Colonic mucosa (tissue), 4 donors: ENCODE measurements around the gene CCT7. TPM values are rescaled to one million over a fixed set of nuclear protein-coding genes. Genes with fewer than 3 reads are reported as not detected.

Experiments
- DNase-seq: peaks from one replicate; pipeline ENCODE4 v3.0.0-alpha.2; 2020
- H3K27ac ChIP-seq: fragments of 200-600 bp; one replicate; pipeline ENCODE4 v1.8.0; 2021
- H3K27me3 ChIP-seq: fragments of 200-600 bp; one replicate; pipeline ENCODE4 v1.8.0; 2021
- H3K36me3 ChIP-seq: fragments of 200-600 bp; one replicate; pipeline ENCODE4 v1.8.0; 2021
- H3K4me1 ChIP-seq: fragments of 200-600 bp; one replicate; pipeline ENCODE4 v1.8.0; 2021; ENCODE audit warnings: mild to moderate bottlenecking
- H3K4me3 ChIP-seq: fragments of 200-600 bp; one replicate; pipeline ENCODE4 v1.8.0; 2021
- H3K9ac ChIP-seq, 2 donors: one replicate each; pipeline ENCODE4 v1.7.0; 2013; ENCODE audit warnings: control low read depth in 2 of 2, low read depth in 2 of 2, low read length in 2 of 2
- H3K9me3 ChIP-seq: fragments of 200-600 bp; one replicate; pipeline ENCODE4 v1.8.0; 2021
- intact Hi-C: fragments of 100-400 bp; cut with DNase I; formaldehyde crosslinking; loops from one replicate; pipeline ENCODE4 v1.14.1; 2022
- total RNA-seq, 2 donors: library from RNA; stranded (reverse); fragmentation: NEBNext Ultra II Directional in 1 of 2; extraction: Animal tissue kit (Norgen Biotek cat#: 25700) in 1 of 2; gene quantifications; one replicate each; pipeline ENCODE4 v1.2.1, GENCODE V29; 2021
- TF ChIP-seq, protein P1 (sequence below): fragments of 200-600 bp; IDR thresholded peaks from one replicate; pipeline ENCODE4 v1.8.0; 2022; ENCODE audit warnings: antibody characterized with exemption, mild to moderate bottlenecking
- donor health status: healthy.
- donor health status: DM: no; HTN: no; CAD: no.
- donor health status: DM: no; HTN: no; CAD: no.

The CCT7 gene
- total RNA-seq, 2 donors from 2014 or later: 147 to 353 TPM

DNA sequence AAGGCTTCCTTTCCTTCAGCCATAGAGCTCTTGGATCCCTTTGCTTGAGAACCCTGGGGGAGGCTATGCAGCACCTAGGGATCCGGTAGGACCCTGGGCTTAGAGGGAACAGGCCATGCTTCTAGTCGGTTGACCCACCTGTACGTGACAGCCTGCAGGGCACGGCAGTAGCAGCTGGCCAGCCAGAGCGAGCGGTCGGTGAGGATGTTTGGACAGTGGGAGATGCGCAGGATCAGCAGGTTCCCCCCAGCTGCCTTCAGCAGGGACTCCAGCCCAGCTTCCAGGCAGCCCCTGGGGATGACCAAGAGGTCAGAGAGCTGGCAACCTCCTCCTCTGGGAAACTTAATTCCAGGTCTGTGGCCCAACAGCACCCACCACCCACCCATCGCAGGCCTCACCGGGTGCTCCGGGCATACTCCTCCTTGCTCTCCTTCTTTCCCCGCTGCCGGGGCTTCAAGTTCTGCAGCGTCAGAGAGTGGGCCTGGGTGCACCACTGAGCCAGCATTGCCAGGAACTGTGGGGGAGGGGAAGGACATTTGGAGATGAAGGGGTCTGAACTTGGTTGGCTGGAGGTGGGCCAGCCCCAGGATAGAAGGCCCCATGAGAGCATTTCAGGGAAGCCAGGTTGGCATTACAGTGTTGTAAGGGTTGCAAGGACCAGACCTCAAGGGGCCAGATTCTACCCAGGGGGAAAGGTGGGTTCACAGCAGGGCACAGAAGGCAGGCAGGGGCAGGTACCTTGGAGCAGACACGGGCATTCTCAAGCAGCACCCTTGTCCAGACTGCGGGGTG lies 29.6 kb downstream of the CCT7 start:
- H3K9me3 ChIP-seq: no peaks in the 10 kb centered on the region
- no peaks in the 10 kb centered on the region for H3K27me3 ChIP-seq
- no peaks in the 10 kb centered on the region for H3K36me3 ChIP-seq
- H3K4me3 ChIP-seq: no peak overlapping the region
- H3K9ac ChIP-seq: no peak overlapping the region
- DNase-seq: no peak
- H3K27ac ChIP-seq: no peak overlapping the region
- TF ChIP-seq, protein P1, sequence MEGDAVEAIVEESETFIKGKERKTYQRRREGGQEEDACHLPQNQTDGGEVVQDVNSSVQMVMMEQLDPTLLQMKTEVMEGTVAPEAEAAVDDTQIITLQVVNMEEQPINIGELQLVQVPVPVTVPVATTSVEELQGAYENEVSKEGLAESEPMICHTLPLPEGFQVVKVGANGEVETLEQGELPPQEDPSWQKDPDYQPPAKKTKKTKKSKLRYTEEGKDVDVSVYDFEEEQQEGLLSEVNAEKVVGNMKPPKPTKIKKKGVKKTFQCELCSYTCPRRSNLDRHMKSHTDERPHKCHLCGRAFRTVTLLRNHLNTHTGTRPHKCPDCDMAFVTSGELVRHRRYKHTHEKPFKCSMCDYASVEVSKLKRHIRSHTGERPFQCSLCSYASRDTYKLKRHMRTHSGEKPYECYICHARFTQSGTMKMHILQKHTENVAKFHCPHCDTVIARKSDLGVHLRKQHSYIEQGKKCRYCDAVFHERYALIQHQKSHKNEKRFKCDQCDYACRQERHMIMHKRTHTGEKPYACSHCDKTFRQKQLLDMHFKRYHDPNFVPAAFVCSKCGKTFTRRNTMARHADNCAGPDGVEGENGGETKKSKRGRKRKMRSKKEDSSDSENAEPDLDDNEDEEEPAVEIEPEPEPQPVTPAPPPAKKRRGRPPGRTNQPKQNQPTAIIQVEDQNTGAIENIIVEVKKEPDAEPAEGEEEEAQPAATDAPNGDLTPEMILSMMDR: no peak
- H3K4me1 ChIP-seq: peaks cover under 1% of the 10 kb centered on the region
- intact Hi-C loops: no loop called here

DNA sequence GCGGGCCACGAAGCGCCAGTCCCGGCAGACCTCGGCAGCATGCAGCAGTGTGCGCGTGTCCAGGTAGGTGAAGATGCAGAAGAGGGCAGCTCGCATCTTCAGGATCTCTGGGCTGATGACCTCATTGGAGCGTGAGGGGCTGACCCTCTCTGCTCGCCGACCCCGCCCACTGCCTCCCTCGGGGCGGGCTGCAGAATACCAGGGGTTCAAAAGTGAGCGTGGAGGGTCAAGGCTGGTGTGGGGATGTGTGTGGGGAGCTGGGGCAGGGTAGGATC lies 30.2 kb downstream of the CCT7 start:
- H3K9ac ChIP-seq: no peak overlapping the region
- H3K27me3 ChIP-seq: no peaks in the 10 kb centered on the region
- no peaks in the 10 kb centered on the region for H3K9me3 ChIP-seq
- TF ChIP-seq, protein P1: no peak
- intact Hi-C loops: no loop called here
- no peak for DNase-seq
- no peak overlapping the region for H3K4me3 ChIP-seq
- peaks cover 4% of the 10 kb centered on the region for H3K4me1 ChIP-seq
- H3K27ac ChIP-seq: no peak overlapping the region
- H3K36me3 ChIP-seq: no peaks in the 10 kb centered on the region

DNA sequence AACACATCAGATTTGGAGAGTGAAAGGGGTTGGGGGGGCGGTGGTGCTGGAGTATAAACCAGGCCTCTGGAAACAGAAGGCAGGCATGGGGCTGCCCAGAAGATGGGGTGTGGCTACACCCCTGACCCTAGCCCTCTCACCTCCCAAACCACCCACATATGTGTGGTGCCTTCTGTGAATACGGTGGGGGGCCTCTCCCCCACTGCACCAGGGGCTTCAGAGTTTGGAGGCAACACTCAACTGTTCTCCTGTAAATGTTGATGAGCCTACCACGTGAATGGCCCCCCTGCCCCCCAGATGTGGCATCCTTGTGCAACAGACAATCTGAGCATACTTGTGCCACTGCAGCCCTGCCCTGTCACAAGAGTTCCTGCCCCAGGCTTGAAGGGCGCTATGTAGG lies 30.7 kb downstream of the CCT7 start:
- no peak overlapping the region for H3K27ac ChIP-seq
- DNase-seq: no peak
- no peak overlapping the region for H3K4me3 ChIP-seq
- no peaks in the 10 kb centered on the region for H3K9me3 ChIP-seq
- peaks cover 4% of the 10 kb centered on the region for H3K4me1 ChIP-seq
- H3K36me3 ChIP-seq: no peaks in the 10 kb centered on the region
- H3K27me3 ChIP-seq: no peaks in the 10 kb centered on the region
- TF ChIP-seq, protein P1: no peak
- no peak overlapping the region for H3K9ac ChIP-seq
- intact Hi-C loops: no loop called here

DNA sequence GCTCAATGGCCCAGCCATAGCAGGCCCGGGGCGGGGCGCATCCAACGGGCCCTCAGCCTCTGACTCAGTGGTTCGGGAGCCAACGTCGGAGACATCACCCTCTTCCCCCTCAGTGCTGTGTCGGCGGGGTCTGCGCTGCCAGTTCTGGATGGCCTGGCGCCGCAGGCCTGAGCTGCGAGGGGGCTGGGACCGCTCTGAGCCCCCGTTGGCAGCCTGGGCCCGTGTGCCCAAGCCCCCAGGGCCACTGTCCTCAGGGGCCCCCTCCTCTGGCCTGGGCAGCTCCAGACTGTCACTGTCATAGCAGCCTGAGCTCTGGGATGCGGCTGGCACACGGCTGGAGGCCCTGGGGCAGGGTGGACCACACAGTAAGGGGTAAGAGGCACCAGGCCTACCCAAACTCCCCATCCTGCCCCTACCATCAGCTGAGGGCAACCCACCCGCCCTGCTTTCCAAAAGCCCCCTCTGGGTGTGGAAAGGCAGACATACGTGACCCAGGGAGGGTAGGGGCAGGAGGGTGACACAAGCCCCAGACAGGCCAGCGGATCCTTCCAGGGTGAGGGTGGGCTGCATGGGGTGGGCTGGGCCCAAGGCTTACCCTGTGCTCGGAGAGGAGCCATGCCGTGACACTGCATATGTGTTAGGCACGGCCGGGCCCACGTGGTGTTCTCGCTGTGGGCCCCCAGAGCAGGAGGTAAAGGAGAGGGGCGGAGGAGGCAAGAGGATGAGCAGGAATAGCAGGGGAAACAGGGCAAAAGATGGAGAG lies 31.4 kb downstream of the CCT7 start:
- no peaks in the 10 kb centered on the region for H3K36me3 ChIP-seq
- intact Hi-C loops: no loop called here
- no peak overlapping the region for H3K27ac ChIP-seq
- no peak for DNase-seq
- no peak overlapping the region for H3K9ac ChIP-seq
- no peak overlapping the region for H3K4me3 ChIP-seq
- TF ChIP-seq, protein P1: no peak
- peaks cover 4% of the 10 kb centered on the region for H3K4me1 ChIP-seq
- H3K27me3 ChIP-seq: no peaks in the 10 kb centered on the region
- no peaks in the 10 kb centered on the region for H3K9me3 ChIP-seq

DNA sequence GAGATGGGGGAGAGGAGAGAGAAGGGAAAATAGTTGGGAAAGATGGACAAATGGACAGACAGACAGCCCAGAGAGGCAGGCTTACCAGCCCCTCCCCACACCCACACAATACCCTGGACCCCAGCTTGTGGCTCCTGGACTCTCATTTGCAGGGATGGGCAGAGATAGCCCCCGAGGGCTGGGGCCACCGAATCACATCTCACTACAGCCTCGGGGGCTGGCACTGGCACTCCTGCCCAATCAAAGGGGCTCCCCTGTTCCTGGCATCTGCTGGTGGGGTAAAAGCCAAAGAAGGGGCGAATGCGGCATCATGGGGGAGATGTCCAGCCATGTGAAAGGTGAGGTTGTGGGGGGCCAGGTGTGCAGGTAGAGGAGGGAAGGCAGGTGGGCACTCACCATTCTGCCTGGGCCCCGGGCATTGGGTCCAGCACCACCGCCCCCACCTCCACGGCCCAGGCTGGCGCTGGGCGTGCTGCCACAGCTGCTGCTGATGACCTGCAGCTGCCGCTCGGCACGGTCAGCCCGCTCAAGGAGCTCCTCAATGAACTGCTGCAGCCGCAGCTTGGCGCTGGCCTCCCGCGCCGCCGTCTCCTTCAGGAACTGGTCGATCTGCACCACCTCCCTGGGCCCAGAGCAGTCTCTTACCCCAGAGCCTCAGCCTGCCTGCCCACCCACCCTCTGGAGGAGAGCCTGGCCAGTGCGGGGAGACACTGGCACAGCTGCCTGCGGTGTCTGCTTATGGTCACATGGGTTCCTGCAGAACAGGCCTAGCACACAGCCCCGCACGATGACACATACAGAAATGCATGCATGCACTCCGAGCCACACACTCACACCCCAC lies 32.2 kb downstream of the CCT7 start:
- Histone ChIP-seq H3K4me1 (peaks cover 4% of the 10 kb centered on the region), H3K9me3 (no peaks in the 10 kb centered on the region), H3K36me3 (no peaks in the 10 kb centered on the region), H3K27ac (no peak overlapping the region), H3K9ac (no peak overlapping the region), H3K4me3 (no peak overlapping the region), H3K27me3 (no peaks in the 10 kb centered on the region)
- TF ChIP-seq, protein P1: no peak
- intact Hi-C loops: no loop called here
- no peak for DNase-seq
